Loucy (cell line): ENCODE data around the gene NSF.

Source experiments
- EZH2phosphoT487 ChIP-seq: fragments of 200-600 bp; IDR thresholded peaks from 2 replicates; pipeline ENCODE4 v1.6.1; 2018; ENCODE audit warnings: antibody characterized with exemption, mild to moderate bottlenecking, moderate library complexity, borderline replicate concordance
- TF ChIP-seq, protein P1 (sequence below): fragments of 200-600 bp; sonication (generic); conservative IDR thresholded peaks from 2 replicates; pipeline ENCODE4 v1.5.1; 2014; ENCODE audit warnings: mild to moderate bottlenecking, antibody characterized with exemption, low read length

- TF ChIP-seq, protein P1, sequence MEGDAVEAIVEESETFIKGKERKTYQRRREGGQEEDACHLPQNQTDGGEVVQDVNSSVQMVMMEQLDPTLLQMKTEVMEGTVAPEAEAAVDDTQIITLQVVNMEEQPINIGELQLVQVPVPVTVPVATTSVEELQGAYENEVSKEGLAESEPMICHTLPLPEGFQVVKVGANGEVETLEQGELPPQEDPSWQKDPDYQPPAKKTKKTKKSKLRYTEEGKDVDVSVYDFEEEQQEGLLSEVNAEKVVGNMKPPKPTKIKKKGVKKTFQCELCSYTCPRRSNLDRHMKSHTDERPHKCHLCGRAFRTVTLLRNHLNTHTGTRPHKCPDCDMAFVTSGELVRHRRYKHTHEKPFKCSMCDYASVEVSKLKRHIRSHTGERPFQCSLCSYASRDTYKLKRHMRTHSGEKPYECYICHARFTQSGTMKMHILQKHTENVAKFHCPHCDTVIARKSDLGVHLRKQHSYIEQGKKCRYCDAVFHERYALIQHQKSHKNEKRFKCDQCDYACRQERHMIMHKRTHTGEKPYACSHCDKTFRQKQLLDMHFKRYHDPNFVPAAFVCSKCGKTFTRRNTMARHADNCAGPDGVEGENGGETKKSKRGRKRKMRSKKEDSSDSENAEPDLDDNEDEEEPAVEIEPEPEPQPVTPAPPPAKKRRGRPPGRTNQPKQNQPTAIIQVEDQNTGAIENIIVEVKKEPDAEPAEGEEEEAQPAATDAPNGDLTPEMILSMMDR, result no peak
- TF ChIP-seq EZH2phosphoT487, result no peak
Measured at GRCh38 chr17:46788796-46789195, 198.3 kb downstream of the NSF start.
